Endodermal cell (in vitro differentiated cells): ENCODE measurements around the gene PAX5. TPM values are rescaled to one million over a fixed set of nuclear protein-coding genes. Genes with fewer than 3 reads are reported as not detected.

Experiments
- DNase-seq: peaks from one replicate; pipeline ENCODE4 v3.0.0-alpha.2; 2017
- H3K27ac ChIP-seq: 2 replicates; pipeline ENCODE4 v1.5.1; 2013; ENCODE audit warnings: mild to moderate bottlenecking, low read depth, low read length, moderate library complexity
- H3K27me3 ChIP-seq: 2 replicates; pipeline ENCODE4 v1.6.1; 2013; ENCODE audit warnings: mild to moderate bottlenecking, low read length, moderate library complexity; ENCODE audit not compliant: insufficient read depth, control insufficient read depth, poor library complexity, severe bottlenecking
- H3K36me3 ChIP-seq: 2 replicates; pipeline ENCODE4 v1.7.0; 2013; ENCODE audit warnings: mild to moderate bottlenecking, low read length, moderate library complexity; ENCODE audit not compliant: control insufficient read depth, insufficient read depth
- H3K4me1 ChIP-seq: one replicate; pipeline ENCODE4 v1.7.0; 2013; ENCODE audit warnings: low read length; ENCODE audit not compliant: control insufficient read depth, insufficient read depth
- H3K4me3 ChIP-seq: 2 replicates; pipeline ENCODE4 v1.5.1; 2013; ENCODE audit warnings: mild to moderate bottlenecking, low read length, moderate library complexity
- H3K9ac ChIP-seq: 2 replicates; pipeline ENCODE4 v1.6.1; 2013; ENCODE audit warnings: mild to moderate bottlenecking, low read length, moderate library complexity; ENCODE audit not compliant: poor library complexity, severe bottlenecking; ENCODE audit errors: extremely low read depth
- H3K9me3 ChIP-seq: 2 replicates; pipeline ENCODE4 v1.6.1; 2013; ENCODE audit warnings: mild to moderate bottlenecking, low read length, moderate library complexity; ENCODE audit not compliant: control insufficient read depth
- H3K27ac Mint-ChIP-seq: 2 replicates; pipeline ENCODE4 v1.8.0; 2020; ENCODE audit warnings: mixed read lengths
- H3K27me3 Mint-ChIP-seq: 2 replicates; pipeline ENCODE4 v1.8.0; 2021; ENCODE audit warnings: mild to moderate bottlenecking, mixed read lengths; ENCODE audit not compliant: insufficient read depth
- H3K36me3 Mint-ChIP-seq: 2 replicates; pipeline ENCODE4 v1.8.0; 2020; ENCODE audit warnings: low read depth, mixed read lengths
- H3K4me1 Mint-ChIP-seq: 2 replicates; pipeline ENCODE4 v1.8.0; 2020; ENCODE audit warnings: mixed read lengths
- H3K4me3 Mint-ChIP-seq: 2 replicates; pipeline ENCODE4 v1.8.0; 2020; ENCODE audit warnings: mild to moderate bottlenecking, moderate library complexity, mixed read lengths
- H3K9me3 Mint-ChIP-seq: 2 replicates; pipeline ENCODE4 v1.8.0; 2020; ENCODE audit warnings: mild to moderate bottlenecking, mixed read lengths
- CTCF ChIP-seq: fragments of 200-600 bp; sonication (generic); conservative IDR thresholded peaks from 2 replicates; pipeline ENCODE4 v1.5.0; 2021; ENCODE audit warnings: antibody characterized with exemption, mild to moderate bottlenecking
- WGBS, 2 experiments: methylation state at CpG; one replicate each; pipeline versions ENCODE4 v1.1.5 to v1.1.7; 2013; ENCODE audit warnings: missing lambda C conversion rate in 2 of 2, mixed read lengths in 1 of 2; ENCODE audit not compliant: insufficient coverage in 1 of 2, insufficient read length in 1 of 2; 5-methylcytosine and 5-hydroxymethylcytosine counted together
- total RNA-seq, 2 donors: library from RNA; stranded (reverse); fragmentation: NEBNext Ultra II Directional in 1 of 2; extraction: Animal tissue kit (Norgen Biotek cat#: 25700) in 1 of 2; gene quantifications; 2 replicates in 1 of 2; 3 replicates in 1 of 2; pipeline ENCODE4 v1.2.1, GENCODE V29; 2021

The PAX5 gene
- total RNA-seq, 2 donors from 2014 or later: 0.15 TPM; not detected in 1

GRCh38 chr9:36976371-36977030, 57.6 kb downstream of the PAX5 start:
- no peaks in the 10 kb centered on the region for H3K36me3 Mint-ChIP-seq
- DNase-seq: peak; percentile 36
- peaks cover 12% of the 10 kb centered on the region for H3K4me1 Mint-ChIP-seq
- H3K4me1 ChIP-seq: no peaks in the 10 kb centered on the region
- H3K36me3 ChIP-seq: no peaks in the 10 kb centered on the region
- H3K4me3 Mint-ChIP-seq: no peak overlapping the region
- no peak for TF ChIP-seq CTCF
- 88 to 89% methylated on average over 9 to 10 of the region's 10 CpGs for WGBS, 2 experiments
- no peak overlapping the region for H3K9ac ChIP-seq
- no peak overlapping the region for H3K27ac Mint-ChIP-seq
- no peaks in the 10 kb centered on the region for H3K27me3 ChIP-seq
- no peaks in the 10 kb centered on the region for H3K9me3 ChIP-seq
- H3K4me3 ChIP-seq: no peak overlapping the region
- no peaks in the 10 kb centered on the region for H3K9me3 Mint-ChIP-seq
- no peak overlapping the region for H3K27ac ChIP-seq
- H3K27me3 Mint-ChIP-seq: peaks cover 51% of the 10 kb centered on the region

- WGBS, 2 experiments: 72 to 81% methylated on average over 6 to 7 of the region's 7 CpGs
- DNase-seq: peak; percentile 55
- no peaks in the 10 kb centered on the region for H3K4me1 ChIP-seq
- Mint-ChIP-seq H3K27me3 (peaks cover 40% of the 10 kb centered on the region), H3K9me3 (no peaks in the 10 kb centered on the region), H3K36me3 (no peaks in the 10 kb centered on the region), H3K4me3 (no peak overlapping the region), H3K4me1 (no peaks in the 10 kb centered on the region), H3K27ac (no peak overlapping the region)
- H3K27me3 ChIP-seq: no peaks in the 10 kb centered on the region
- H3K9ac ChIP-seq: no peak overlapping the region
- H3K36me3 ChIP-seq: no peaks in the 10 kb centered on the region
- H3K4me3 ChIP-seq: no peak overlapping the region
- no peaks in the 10 kb centered on the region for H3K9me3 ChIP-seq
- peak; percentile 54 for TF ChIP-seq CTCF
- H3K27ac ChIP-seq: no peak overlapping the region
Observed at GRCh38 chr9:36974731-36975130, 59.3 kb downstream of the PAX5 start.

DNA sequence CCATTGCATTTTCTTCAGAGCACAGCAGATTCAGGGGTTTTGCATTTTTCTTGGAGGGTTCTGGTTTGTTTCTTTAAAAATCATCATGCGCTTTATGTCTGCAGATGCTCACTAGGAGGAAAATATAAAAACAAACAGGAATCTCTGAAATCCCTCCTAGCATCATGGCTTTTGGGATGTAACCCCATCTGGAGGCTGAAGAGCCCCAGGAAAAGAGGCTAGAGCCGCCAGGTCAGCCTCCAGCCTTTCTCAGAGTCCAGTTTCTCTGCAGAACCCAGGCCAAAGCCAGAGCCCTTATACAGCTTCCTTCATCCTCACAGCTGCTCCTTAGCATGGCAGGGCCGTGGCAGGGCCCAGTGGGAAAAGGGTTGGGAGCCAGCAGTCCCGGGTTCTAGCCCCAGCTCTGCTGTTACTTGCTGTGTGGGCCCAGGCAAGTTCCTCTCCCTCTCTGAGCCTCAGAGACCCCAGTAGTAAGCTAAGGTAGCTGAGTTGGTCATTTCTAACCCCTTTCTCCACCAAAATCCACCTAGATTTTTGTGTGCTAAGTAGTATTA, 62.1 kb downstream of the PAX5 start:
- H3K9me3 Mint-ChIP-seq: no peaks in the 10 kb centered on the region
- no peaks in the 10 kb centered on the region for H3K4me1 Mint-ChIP-seq
- no peak for TF ChIP-seq CTCF
- H3K36me3 Mint-ChIP-seq: no peaks in the 10 kb centered on the region
- H3K4me3 ChIP-seq: no peak overlapping the region
- H3K4me3 Mint-ChIP-seq: no peak overlapping the region
- no peaks in the 10 kb centered on the region for H3K36me3 ChIP-seq
- DNase-seq: peak; percentile 22
- no peak overlapping the region for H3K27ac ChIP-seq
- H3K27me3 ChIP-seq: no peaks in the 10 kb centered on the region
- H3K9ac ChIP-seq: no peak overlapping the region
- H3K4me1 ChIP-seq: no peaks in the 10 kb centered on the region
- no peak overlapping the region for H3K27ac Mint-ChIP-seq
- H3K9me3 ChIP-seq: no peaks in the 10 kb centered on the region
- H3K27me3 Mint-ChIP-seq: peaks cover 26% of the 10 kb centered on the region
- 72 to 100% methylated on average over 1 to 4 of the region's 4 CpGs for WGBS, 2 experiments
